IMR-90 (cell line): Measurements from ENCODE around the gene CYSLTR2. TPM values are rescaled to one million over a fixed set of nuclear protein-coding genes. Genes with fewer than 3 reads are reported as not detected.

Experiments
- ATAC-seq: fragments of 200-7000 bp; cut with Tn5 transposase; 2 replicates; pipeline ENCODE4 v1.9.1; 2020; ENCODE audit warnings: low read depth, mild to moderate bottlenecking, moderate library complexity
- BruUV-seq: library from RNA; stranded (reverse); fragments of 400-500 nt; replicated peaks from 2 replicates; lab custom pipeline; 2021; lab: Mats Ljungman, UMichigan
- CTCF ChIA-PET: fragments of 300-600 bp; formaldehyde crosslinking; extraction: SDS; loops from one replicate; lab custom pipeline; 2021; ENCODE audit warnings: antibody characterized with exemption; lab: Yijun Ruan, JAX
- POLR2A ChIA-PET: fragments of 300-600 bp; sonication (Branson Sonifier 250); formaldehyde crosslinking; loops from one replicate; lab custom pipeline; 2022; ENCODE audit warnings: antibody characterized with exemption; ENCODE audit not compliant: unreplicated experiment; lab: Charles Lee
- DNase-seq: peaks from one replicate; pipeline ENCODE4 v3.0.0; 2013
- H2AFZ ChIP-seq: replicated peaks from 2 replicates; pipeline ENCODE3; 2013; ENCODE audit warnings: low read length, mild to moderate bottlenecking; ENCODE audit not compliant: poor library complexity
- H2AK5ac ChIP-seq: 2 replicates; pipeline ENCODE4 v1.6.1; 2013; ENCODE audit warnings: low read depth, low read length, inconsistent platforms
- H2AK9ac ChIP-seq: replicated peaks from 2 replicates; pipeline ENCODE3; 2013; ENCODE audit warnings: mild to moderate bottlenecking, low read depth, low read length, moderate library complexity; ENCODE audit not compliant: poor library complexity
- H2BK120ac ChIP-seq: 2 replicates; pipeline ENCODE4 v1.6.1; 2013; ENCODE audit warnings: low read depth, low read length, inconsistent platforms
- H2BK15ac ChIP-seq: 3 replicates; pipeline ENCODE4 v1.6.1; 2013; ENCODE audit warnings: low read depth, low read length, inconsistent platforms
- H2BK20ac ChIP-seq: 2 replicates; pipeline ENCODE4 v1.6.1; 2013; ENCODE audit warnings: low read depth, mild to moderate bottlenecking, inconsistent platforms, low read length, moderate library complexity
- H2BK5ac ChIP-seq: 2 replicates; pipeline ENCODE4 v1.6.1; 2013; ENCODE audit warnings: mild to moderate bottlenecking, low read depth, low read length, inconsistent platforms; ENCODE audit not compliant: poor library complexity, severe bottlenecking
- H3K14ac ChIP-seq: replicated peaks from 2 replicates; pipeline ENCODE4 v1.6.1; 2013; ENCODE audit warnings: low read depth, low read length, inconsistent platforms
- H3K18ac ChIP-seq: 2 replicates; pipeline ENCODE4 v1.6.1; 2013; ENCODE audit warnings: low read depth, low read length, control low read depth
- H3K23ac ChIP-seq: 2 replicates; pipeline ENCODE4 v1.6.1; 2013; ENCODE audit warnings: low read depth, low read length, inconsistent platforms
- H3K27ac ChIP-seq: 2 replicates; pipeline ENCODE4 v1.5.1; 2013; ENCODE audit warnings: mild to moderate bottlenecking, control low read depth, low read length; ENCODE audit not compliant: insufficient read depth
- H3K27me3 ChIP-seq: 2 replicates; pipeline ENCODE4 v1.6.1; 2013; ENCODE audit warnings: low read length; ENCODE audit not compliant: control insufficient read depth, insufficient read depth
- H3K36me3 ChIP-seq: 2 replicates; pipeline ENCODE4 v1.6.1; 2013; ENCODE audit warnings: low read length, mixed read lengths; ENCODE audit not compliant: control insufficient read depth, insufficient read depth
- H3K4ac ChIP-seq: 2 replicates; pipeline ENCODE4 v1.6.1; 2013; ENCODE audit warnings: low read depth, low read length, inconsistent platforms
- H3K4me1 ChIP-seq: 2 replicates; pipeline ENCODE4 v1.6.1; 2013; ENCODE audit warnings: low read length, mixed read lengths; ENCODE audit not compliant: control insufficient read depth, insufficient read depth
- H3K4me2 ChIP-seq: 2 replicates; pipeline ENCODE4 v1.6.1; 2013; ENCODE audit warnings: low read depth, mild to moderate bottlenecking, control low read depth, low read length, moderate library complexity
- H3K4me3 ChIP-seq: 2 replicates; pipeline ENCODE4 v1.5.1; 2013; ENCODE audit warnings: low read depth, mild to moderate bottlenecking, control low read depth, low read length, moderate library complexity; ENCODE audit not compliant: insufficient read depth
- H3K56ac ChIP-seq: 2 replicates; pipeline ENCODE4 v1.6.1; 2013; ENCODE audit warnings: low read length, inconsistent platforms; ENCODE audit not compliant: insufficient read depth; ENCODE audit errors: extremely low read depth
- H3K79me1 ChIP-seq, 2 experiments: 2 replicates each; pipeline ENCODE4 v1.6.1; 2013; ENCODE audit warnings: low read length in 2 of 2, inconsistent platforms in 1 of 2, low read depth in 1 of 2
- H3K9ac ChIP-seq: 2 replicates; pipeline ENCODE4 v1.6.1; 2013; ENCODE audit warnings: low read depth, low read length, control low read depth
- H3K9me1 ChIP-seq: 2 replicates; pipeline ENCODE4 v1.6.1; 2013; ENCODE audit warnings: low read length, inconsistent platforms; ENCODE audit not compliant: insufficient read depth
- H3K9me3 ChIP-seq: 2 replicates; pipeline ENCODE4 v1.6.1; 2013; ENCODE audit warnings: low read length; ENCODE audit not compliant: control insufficient read depth, insufficient read depth
- H4K20me1 ChIP-seq: 2 replicates; pipeline ENCODE4 v1.6.1; 2013; ENCODE audit warnings: low read length, inconsistent platforms; ENCODE audit not compliant: insufficient read depth
- H4K5ac ChIP-seq: 2 replicates; pipeline ENCODE4 v1.6.1; 2013; ENCODE audit warnings: mild to moderate bottlenecking, low read depth, low read length, control low read depth
- H4K8ac ChIP-seq, 2 experiments: 2 replicates each; pipeline ENCODE4 v1.6.1; 2013; ENCODE audit warnings: low read depth in 2 of 2, low read length in 2 of 2, control low read depth in 1 of 2, inconsistent platforms in 1 of 2
- H4K91ac ChIP-seq: 2 replicates; pipeline ENCODE4 v1.6.1; 2013; ENCODE audit warnings: low read depth, low read length, inconsistent platforms; ENCODE audit not compliant: insufficient read depth
- CEBPB ChIP-seq: IDR thresholded peaks from 2 replicates; pipeline ENCODE4 v1.6.1; 2012; ENCODE audit warnings: low read depth, low read length, improper control_type of control experiment
- CHD1 ChIP-seq: IDR thresholded peaks from 2 replicates; pipeline ENCODE4 v1.6.1; 2012; ENCODE audit warnings: low read depth, low read length, improper control_type of control experiment
- ELK1 ChIP-seq: fragments of 150-350 bp; IDR thresholded peaks from 2 replicates; pipeline ENCODE4 v1.6.1; 2016; ENCODE audit warnings: low read depth, mild to moderate bottlenecking, low read length, moderate library complexity, borderline replicate concordance
- FOS ChIP-seq: fragments of 150-350 bp; IDR thresholded peaks from 2 replicates; pipeline ENCODE4 v1.6.1; 2016; ENCODE audit warnings: low read depth, low read length
- MXI1 ChIP-seq: IDR thresholded peaks from 2 replicates; pipeline ENCODE4 v1.6.1; 2012; ENCODE audit warnings: low read depth, mild to moderate bottlenecking, low read length, moderate library complexity, borderline replicate concordance
- NFE2L2 ChIP-seq: fragments of 150-350 bp; IDR thresholded peaks from 2 replicates; pipeline ENCODE4 v1.6.1; 2016; ENCODE audit warnings: low read depth, mild to moderate bottlenecking, low read length
- POLR2A ChIP-seq: IDR thresholded peaks from 2 replicates; pipeline ENCODE4 v1.6.1; 2012; ENCODE audit warnings: mild to moderate bottlenecking, low read depth, low read length
- RAD21 ChIP-seq: IDR thresholded peaks from 2 replicates; pipeline ENCODE4 v1.6.1; 2012; ENCODE audit warnings: low read length, improper control_type of control experiment
- RCOR1 ChIP-seq: IDR thresholded peaks from 2 replicates; pipeline ENCODE4 v1.6.1; 2012; ENCODE audit warnings: mild to moderate bottlenecking, low read length, improper control_type of control experiment; ENCODE audit not compliant: insufficient replicate concordance
- RFX5 ChIP-seq: IDR thresholded peaks from 2 replicates; pipeline ENCODE4 v1.8.0; 2012; ENCODE audit warnings: low read depth, mild to moderate bottlenecking, low read length, moderate library complexity
- SMC3 ChIP-seq: fragments of 150-350 bp; IDR thresholded peaks from 2 replicates; pipeline ENCODE4 v1.6.1; 2016; ENCODE audit warnings: low read depth, mild to moderate bottlenecking, antibody characterized with exemption, low read length, moderate library complexity
- USF2 ChIP-seq: fragments of 150-350 bp; IDR thresholded peaks from 2 replicates; pipeline ENCODE4 v1.6.1; 2017; ENCODE audit warnings: mild to moderate bottlenecking, antibody characterized with exemption, low read length, low read depth
- WGBS, 2 experiments: methylation state at CpG; one replicate each; pipeline versions ENCODE4 v1.1.5 to v1.1.7; 2013; ENCODE audit warnings: missing lambda C conversion rate in 2 of 2; ENCODE audit not compliant: insufficient read length in 1 of 2; ENCODE audit errors: extremely low coverage in 2 of 2; 5-methylcytosine and 5-hydroxymethylcytosine counted together
- dilution Hi-C: fragments of 300-500 bp; cut with HindIII; formaldehyde crosslinking; loops from one replicate; pipeline ENCODE4 v1.14.3; 2018; ENCODE audit warnings: low sequenced_read_pairs; ENCODE audit not compliant: unreplicated experiment
- in situ Hi-C: fragments of 300-500 bp; cut with MboI; formaldehyde crosslinking; loops from 3 replicates; pipeline ENCODE4 v1.14.3; 2019; ENCODE audit warnings: low sequenced_read_pairs, inconsistent platforms, mixed read lengths
- intact Hi-C: fragments of 100-400 bp; cut with micrococcal nuclease; formaldehyde crosslinking; loops from 2 replicates; pipeline ENCODE4 v1.10.0; 2022
- polyA plus RNA-seq, 3 experiments: library from polyadenylated mRNA; depleted of rRNA; stranded (reverse); fragments of >200 nt; gene quantifications; 2 replicates each; pipeline ENCODE4 v1.2.3, GENCODE V29; 2012; ENCODE audit warnings: low replicate concordance in 1 of 3
- total RNA-seq: library from RNA; depleted of rRNA; stranded (reverse); fragments of >200 nt; gene quantifications from 2 replicates; pipeline ENCODE4 v1.2.3, GENCODE V29; 2012

CYSLTR2 gene
- total and polyA plus RNA-seq, 2 of the 4 experiments (the other 2 are of a cell fraction): not detected

- no peak for ATAC-seq
- no peak overlapping the region for H3K4me2 ChIP-seq
These were observed 21.5 kb downstream of the CYSLTR2 start for GRCh38 chr13:48675247-48675646.

More at GRCh38 chr13:48675247-48675646, 21.5 kb downstream of the CYSLTR2 start:
- H2BK15ac ChIP-seq: no peak overlapping the region
- H2BK120ac ChIP-seq: no peak overlapping the region
- no peak overlapping the region for H2AK9ac ChIP-seq
- H3K9me1 ChIP-seq: no peaks in the 10 kb centered on the region
- H3K27me3 ChIP-seq: peaks cover 13% of the 10 kb centered on the region
- ChIA-PET POLR2A (no interaction called here), CTCF (no interaction called here)
- TF ChIP-seq CEBPB (no peak), RFX5 (no peak), RAD21 (no peak), NFE2L2 (no peak), SMC3 (no peak), POLR2A (no peak), ELK1 (no peak), CHD1 (no peak), RCOR1 (no peak), FOS (no peak), USF2 (no peak), MXI1 (no peak)
- no peak overlapping the region for H2AK5ac ChIP-seq
- H3K79me1 ChIP-seq: no peaks in the 10 kb centered on the region
- DNase-seq: no peak
- no peak overlapping the region for H2AFZ ChIP-seq
- no peak overlapping the region for H4K8ac ChIP-seq
- H3K36me3 ChIP-seq: no peaks in the 10 kb centered on the region
- H3K14ac ChIP-seq: no peak overlapping the region
- dilution Hi-C loops (no loop called here), in situ Hi-C loops (no loop called here), intact Hi-C loops (no loop called here)
- no peak overlapping the region for H3K4ac ChIP-seq
- no peak overlapping the region for H3K4me3 ChIP-seq
- H3K27ac ChIP-seq: no peak overlapping the region
- H3K4me1 ChIP-seq: no peaks in the 10 kb centered on the region
- no CpG with 5 or more reads among the region's 1 CpG for WGBS, 2 experiments
- no peak overlapping the region for H2BK20ac ChIP-seq
- H3K56ac ChIP-seq: no peak overlapping the region
- H2BK5ac ChIP-seq: no peak overlapping the region
- H4K20me1 ChIP-seq: no peaks in the 10 kb centered on the region
- H3K9me3 ChIP-seq: no peaks in the 10 kb centered on the region
- H4K5ac ChIP-seq: no peak overlapping the region
- H3K9ac ChIP-seq: no peak overlapping the region
- no peak overlapping the region for H4K91ac ChIP-seq
- BruUV-seq: no TSS peak
- no peak overlapping the region for H3K18ac ChIP-seq
- no peak overlapping the region for H3K23ac ChIP-seq
